DOHH2 (cell line): Measurements from ENCODE around the gene KDM8.

Experiments
- CTCF ChIP-seq: fragments of 200-600 bp; sonication (generic); IDR thresholded peaks from one replicate; pipeline ENCODE4 v1.5.1; 2014; ENCODE audit warnings: antibody characterized with exemption, mild to moderate bottlenecking, low read depth, low read length; ENCODE audit not compliant: poor library complexity, severe bottlenecking
- EZH2phosphoT487 ChIP-seq: fragments of 200-600 bp; sonication (generic); IDR thresholded peaks from 2 replicates; pipeline ENCODE4 v1.6.1; 2017; ENCODE audit warnings: borderline replicate concordance, mild to moderate bottlenecking, antibody characterized with exemption, low read length, moderate library complexity, mixed read lengths

GRCh38 chr16:27222249-27223225 lies 19.2 kb downstream of the KDM8 start:
- TF ChIP-seq CTCF = no peak
- TF ChIP-seq EZH2phosphoT487 = no peak
